Fibroblast of skin of left quadriceps (primary cell): Measurements from ENCODE around the gene SPTSSA.
"Not testable (repeated sequence)": the region's sequence is repeated elsewhere in the genome, so short reads cannot be mapped to it uniquely, and the experiment has no call there.

ENCODE experiments used
- DNase-seq, 2 experiments: peaks; one replicate each; pipeline ENCODE4 v3.0.0-alpha.2; 2013; ENCODE audit warnings: low read depth in 2 of 2

SPTSSA gene

DNA sequence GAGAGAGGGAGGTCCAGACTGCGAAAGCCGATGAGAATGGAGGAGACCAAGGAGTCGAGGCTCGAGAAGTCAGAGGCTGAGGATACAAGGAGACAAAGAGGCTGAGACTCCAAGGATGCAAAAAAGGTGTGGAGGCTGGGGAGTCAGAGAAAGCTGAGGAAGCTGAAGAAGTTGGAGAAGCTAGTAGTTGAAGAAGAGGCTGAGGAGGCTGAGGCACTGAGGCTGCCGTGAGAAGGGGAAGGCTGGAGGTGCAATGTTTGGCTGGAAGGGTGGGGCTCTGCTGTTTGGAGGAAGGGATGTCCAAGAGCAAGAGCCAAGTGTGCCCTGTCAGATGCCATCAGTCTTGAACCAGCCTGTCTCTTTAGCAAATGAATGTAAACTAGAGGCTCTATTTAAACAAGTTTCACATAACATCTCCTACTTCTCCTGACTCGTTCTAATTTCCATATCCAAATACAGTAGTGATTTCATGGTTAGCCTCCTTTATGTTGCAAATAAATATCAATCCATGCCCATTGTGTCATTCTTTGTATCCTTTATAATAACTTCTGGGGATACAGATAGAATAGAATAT lies 10.8 kb upstream of the SPTSSA start:
- no peak for DNase-seq

DNA sequence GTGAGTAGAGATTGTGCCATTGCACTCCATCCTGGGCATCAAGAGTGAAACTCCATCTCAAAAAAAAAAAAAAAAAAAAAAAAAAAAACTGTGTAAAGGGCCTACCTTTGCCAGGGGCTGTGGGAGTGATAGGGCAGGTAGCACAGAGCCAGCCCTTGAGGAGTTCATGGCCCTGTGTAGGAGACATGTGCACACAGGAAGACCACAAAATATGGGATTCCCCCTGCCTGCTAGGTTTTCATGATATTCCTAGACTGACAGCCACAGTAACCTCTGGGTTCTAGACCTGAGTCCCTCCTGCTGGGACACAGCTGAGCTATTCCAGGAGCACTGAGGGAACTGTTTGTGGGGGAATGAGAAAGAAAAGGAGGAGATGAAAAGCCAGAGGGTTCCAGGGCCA lies 8.3 kb upstream of the SPTSSA start:
- DNase-seq: no peak

DNA sequence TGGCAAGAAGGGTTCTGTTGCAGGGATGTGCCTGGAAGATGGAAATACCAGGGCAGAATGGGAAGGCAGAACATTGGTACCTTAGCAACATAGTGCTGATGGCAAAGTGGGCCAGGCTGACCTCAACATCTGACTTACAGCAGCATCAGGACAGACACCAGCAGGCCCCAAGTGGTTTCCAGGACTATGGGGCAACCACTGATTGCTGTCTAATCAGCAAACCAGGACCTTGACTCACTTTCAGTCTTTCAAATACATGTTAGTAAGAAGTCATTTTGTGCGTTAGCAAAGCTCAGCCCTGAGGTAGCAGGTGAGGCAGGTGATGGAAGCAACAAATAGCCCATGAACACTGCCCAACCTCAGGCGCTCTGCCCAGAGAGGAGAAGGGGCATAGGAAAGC lies 4.7 kb upstream of the SPTSSA start:
- no peak for DNase-seq

DNA sequence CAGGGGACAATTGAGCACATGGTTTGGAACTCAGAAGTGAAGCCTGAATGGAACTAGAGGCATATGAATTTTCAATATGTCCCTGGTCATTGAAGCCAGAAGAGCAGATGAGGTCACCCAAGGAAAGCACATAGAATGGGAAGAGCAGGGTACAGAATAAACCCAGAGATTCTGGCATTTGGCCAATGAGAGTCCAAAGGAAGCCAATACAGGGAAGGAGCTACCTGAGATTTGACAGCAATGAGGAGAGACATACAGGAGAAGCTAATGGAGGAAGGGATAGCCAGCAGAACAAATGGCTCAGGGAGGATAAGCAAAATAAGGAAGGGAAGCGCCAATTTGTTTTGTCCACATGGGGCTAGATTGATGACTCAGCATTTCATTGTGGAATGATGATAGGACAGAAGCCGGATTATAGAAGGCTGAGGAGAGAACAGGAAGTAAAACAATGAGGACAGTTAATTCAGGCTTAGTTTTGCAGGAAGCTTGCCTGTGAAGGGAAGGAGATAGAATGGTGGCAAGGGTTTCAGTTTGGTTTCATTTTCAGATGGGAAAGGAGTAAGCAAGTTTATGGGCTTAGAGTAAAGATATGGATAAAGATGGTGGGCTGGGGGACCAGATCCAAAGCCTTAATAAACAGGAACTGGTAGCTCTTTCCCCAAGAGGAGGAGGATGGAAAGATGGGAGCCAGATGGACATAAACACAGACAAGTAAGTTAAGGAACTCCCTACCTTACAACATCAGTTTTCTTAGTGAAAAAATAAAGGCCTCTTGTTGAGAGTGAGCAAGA lies 3.2 kb upstream of the SPTSSA start:
- DNase-seq: no peak

DNA sequence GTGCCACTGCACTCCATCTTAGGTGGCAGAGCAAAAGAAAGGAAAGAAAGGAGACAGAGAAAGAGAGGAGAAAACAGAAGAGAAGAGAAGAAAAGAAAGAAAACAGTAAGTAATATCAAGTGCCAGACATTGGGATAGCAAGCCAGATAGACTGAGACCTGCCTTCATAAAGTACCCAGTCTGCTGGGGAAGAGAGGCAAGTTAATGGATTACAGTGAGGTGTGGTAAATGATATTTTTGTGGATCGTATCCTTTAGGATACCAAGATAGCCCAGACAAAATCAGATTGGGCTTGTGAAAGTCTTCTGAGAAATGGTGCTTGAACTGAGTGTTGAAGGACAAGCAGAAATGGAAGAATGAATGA lies 1.5 kb upstream of the SPTSSA start:
- DNase-seq: no peak

DNA sequence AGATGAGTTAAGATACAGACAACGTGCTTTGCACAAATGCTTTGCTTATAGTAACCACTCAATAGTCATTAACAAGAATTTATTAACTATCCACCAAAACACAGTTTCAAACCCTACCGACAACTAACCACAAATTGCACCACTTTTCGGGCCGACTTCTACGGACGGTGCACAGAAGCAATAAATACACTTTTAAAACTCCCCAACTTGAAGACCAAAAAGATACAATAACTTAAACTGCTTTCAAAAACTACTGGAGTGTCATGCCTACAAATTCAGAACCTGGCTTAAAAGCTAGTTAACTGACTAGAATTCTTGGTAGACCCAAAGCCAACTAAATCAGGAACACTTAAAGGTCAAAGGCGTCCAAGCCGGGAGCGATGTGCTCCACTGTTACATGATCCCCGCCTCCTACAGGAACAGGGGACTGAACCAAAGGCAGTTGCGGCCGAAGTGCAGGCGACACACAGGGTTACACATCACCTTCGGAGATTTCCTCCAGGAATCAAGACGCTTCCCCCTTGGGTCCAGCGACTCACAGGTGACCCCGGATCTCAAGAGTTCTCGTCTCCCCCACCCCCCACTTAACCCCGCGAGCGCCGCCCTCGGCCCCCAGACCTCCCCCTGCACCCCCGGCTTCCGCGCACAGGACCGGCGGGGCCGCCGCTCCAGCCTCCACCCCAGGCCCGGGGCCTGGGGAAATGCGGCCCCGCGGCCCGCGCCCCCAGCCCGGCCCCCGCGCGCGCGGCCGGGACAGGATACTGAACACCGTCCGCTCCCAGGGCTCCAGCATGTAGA lies 507 bp downstream of the SPTSSA start:
- DNase-seq: no peak

DNA sequence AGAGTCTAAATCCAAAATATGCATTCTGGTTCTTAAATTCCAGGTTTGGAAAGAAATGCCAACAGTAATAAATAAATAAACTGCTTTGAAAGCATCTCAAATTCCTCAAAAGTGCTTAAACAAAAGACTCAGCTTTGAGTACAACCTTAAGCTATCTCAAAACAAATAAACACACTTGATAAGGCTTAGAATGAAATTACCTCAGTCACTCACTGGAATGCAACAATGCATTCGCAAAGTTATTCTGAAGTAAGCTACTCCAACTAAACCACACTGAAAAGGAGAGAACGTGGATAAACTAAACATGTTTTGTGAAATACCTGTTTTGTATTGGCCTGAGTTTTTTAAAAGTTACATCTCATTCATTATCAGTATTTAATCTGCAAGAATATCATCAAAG lies 1.2 kb downstream of the SPTSSA start:
- DNase-seq: no peak

DNA sequence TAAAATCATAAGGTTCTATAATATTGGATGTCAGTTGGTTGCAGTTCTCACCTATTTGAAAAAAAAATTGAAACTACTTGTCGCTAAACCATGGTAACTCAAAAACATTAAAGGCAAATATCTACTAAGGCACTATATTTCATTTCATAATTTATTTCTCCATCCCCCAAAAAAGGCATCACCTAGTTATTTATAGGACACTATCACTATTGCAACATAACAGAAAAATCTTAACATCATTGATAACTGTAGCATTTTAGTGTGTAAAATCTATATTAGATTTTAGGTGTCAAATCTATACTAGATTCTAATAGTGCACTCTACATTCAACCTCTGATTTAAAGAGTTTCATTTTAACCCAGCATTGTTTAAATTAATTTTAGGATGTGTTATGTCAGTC lies 1.7 kb downstream of the SPTSSA start:
- no peak for DNase-seq

DNA sequence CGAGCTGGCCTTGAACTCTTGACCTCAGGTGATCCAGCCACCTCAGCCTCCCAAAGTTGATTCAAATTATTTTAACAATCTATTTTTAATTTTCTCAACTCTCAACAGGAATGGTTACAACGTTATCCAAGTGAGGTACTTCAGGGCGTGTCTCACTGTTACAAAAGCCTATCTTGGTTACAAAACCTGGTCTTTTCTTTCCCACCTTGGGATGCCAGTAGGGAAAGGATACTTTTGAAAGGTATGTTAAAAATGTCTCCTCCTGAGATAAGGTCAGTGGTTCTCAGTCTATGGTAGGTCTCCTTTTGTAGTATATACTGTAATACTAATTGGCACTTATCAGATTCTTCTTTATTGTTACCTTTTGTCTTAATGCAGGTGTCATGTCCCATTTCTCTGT lies 4.9 kb downstream of the SPTSSA start:
- no peak for DNase-seq

DNA sequence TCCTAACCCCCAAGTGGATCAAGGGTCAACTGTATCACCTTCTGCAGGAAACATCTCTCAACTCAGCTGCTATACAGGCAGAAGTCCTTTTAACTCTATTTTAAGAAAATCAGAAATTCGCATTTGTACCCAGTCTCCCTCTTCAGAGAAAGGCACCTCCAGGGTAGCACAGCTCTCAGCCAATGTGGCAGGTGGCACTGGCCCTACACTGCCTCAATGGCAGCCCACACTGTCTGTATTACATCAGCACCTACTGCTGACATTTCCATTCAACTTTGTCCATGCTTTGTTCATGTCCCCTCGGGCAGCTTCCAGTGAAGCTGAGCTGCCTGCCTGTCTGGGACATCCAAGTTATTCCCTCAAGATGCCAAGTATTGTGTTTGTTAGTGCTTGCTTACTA lies 8.8 kb downstream of the SPTSSA start:
- DNase-seq: no peak

DNA sequence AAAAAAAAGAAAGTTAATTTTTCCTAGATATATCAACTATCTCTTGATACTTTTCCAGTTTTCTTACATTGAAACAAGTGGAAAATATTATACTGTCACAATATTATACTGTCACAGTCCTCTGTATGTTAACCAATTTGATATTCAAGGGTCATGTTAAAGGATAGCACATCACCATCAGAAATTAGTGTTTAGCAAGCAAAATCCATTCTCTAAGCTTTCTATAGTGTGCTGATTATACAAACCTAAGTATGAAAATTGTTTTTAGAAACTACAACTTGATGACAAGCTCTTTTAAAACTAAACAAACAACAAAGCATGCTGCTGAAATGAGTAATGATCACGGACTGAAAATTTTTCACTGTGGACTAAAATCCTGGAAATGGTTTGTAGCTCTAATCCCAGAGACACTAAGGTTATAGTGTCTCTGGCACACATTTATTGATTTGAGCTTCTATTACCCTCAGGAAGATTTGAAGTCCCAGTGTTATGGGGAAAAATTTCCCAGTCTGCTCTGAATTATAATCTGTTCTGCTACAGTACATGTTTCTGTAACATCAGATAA lies 9.7 kb downstream of the SPTSSA start:
- no peak for DNase-seq

DNA sequence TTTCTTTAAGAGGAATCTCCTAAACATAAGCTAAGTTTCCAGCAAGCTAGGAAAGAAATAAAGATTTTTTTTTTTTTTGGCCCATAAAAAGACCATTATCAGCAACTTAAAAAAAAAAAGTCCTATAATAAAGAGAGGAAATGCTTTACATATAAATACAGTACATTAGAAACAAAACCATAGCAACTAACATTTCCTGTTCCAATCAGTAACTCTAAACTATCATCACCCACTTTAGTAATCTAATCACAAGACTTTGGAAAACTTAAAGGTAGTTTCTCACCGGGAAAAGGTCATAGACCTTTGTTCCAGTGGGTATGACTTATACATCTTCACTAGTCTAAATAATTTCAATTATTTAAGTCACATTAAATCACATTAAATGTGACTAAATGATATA lies 11.1 kb downstream of the SPTSSA start:
- DNase-seq: no peak

DNA sequence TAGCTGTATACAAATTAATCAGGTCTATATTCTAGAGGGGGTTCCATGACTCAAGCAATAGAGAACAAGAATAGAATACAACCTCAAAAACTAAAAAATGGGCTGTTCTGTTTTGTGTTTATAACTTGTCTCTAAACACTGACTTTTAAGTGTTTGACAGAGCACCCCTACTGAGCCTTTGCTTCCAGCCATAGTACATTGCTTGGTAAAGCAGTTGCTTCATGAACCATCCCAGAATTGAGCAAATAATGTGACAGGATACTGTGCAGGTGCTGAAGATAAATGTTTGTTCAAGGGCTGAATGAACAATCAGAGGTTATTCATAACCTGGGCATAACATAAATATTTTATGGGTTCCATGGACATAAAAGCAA lies 11.5 kb downstream of the SPTSSA start:
- DNase-seq: no peak

DNA sequence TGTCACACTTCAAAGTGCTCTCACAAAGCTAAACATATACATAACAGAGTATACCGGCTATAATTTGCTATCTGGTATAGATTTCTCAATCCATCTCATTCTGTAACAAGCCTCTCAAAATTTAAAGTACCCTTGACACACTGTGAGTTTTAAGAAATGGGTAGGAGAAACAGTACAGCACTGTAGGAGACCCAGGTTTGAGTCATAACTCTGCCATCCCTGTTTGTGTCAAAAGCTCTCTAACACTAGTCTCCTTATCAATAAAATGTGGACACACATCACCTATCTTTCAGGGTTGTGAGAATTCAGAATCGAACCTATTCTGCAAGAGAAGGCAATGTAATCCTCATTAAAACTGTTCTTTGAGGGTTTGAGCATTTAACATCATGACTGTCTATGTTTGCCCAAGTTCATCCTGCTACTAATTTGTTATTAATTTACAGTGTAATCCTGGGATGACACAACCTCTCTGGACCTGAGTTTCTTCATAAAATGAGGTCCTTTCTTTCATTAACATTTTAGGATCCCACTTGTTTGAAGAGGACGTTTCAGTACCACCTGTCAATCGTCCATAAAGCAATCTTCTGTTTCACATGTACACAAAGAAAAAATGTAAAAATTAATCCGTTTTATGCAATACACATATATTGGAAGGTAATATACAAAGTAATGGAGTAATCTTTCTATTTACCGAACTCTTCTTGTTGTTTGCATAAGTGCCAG lies 12.1 kb downstream of the SPTSSA start:
- DNase-seq: no peak

DNA sequence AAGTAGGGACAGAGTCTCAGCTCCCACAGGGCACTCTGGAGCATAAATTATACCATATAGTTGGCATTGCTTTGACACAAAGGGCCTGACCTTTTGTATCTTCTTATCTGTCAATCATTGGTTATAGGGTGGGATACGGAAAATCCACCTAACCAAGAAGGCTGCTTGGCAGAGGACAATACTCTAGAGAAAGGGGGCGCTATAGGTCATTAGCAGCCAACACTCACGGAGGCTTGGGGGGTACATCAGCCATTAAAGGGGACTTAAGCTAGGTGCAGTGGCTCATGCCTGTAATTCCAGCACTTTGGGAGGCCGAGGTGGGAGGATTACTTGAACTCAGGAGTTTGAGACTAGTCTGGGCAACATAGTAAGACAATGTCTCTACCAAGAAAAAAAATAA lies 22.9 kb downstream of the SPTSSA start:
- DNase-seq: no peak

DNA sequence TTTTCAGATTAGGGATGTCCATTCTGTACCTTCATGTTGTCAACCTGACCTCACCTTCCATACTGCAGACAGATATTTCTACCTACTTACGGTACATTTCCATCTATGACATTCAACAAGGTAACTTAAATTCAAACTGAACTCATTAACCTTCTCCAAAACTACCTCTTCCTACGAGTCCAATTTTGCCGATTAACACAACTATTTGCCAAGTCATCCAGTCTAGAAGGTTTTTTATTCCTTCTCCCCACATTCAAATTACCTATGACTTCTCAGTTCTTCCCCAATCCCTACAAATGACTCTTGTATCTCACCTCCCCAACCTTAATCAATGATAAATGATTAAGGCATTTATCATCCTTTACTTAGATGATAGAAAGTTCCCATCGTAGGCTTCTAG lies 23.6 kb downstream of the SPTSSA start:
- no peak for DNase-seq

DNA sequence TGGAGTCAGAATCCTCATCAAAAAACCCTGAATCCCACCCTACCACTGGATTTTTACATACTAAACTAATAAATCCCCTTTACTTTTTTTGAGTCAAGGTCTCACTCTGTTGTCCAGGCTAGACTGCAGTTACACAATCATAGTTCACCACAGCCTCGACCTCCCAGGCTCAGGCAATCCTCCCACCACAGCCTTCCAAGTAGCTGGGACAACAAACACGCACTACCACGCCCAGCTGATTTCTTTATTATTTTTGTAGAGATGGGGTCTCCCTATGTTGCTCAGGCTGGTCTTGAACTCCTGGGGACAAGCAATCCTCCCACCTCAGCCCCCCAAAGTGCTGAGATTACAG lies 24.3 kb downstream of the SPTSSA start:
- DNase-seq: no peak

DNA sequence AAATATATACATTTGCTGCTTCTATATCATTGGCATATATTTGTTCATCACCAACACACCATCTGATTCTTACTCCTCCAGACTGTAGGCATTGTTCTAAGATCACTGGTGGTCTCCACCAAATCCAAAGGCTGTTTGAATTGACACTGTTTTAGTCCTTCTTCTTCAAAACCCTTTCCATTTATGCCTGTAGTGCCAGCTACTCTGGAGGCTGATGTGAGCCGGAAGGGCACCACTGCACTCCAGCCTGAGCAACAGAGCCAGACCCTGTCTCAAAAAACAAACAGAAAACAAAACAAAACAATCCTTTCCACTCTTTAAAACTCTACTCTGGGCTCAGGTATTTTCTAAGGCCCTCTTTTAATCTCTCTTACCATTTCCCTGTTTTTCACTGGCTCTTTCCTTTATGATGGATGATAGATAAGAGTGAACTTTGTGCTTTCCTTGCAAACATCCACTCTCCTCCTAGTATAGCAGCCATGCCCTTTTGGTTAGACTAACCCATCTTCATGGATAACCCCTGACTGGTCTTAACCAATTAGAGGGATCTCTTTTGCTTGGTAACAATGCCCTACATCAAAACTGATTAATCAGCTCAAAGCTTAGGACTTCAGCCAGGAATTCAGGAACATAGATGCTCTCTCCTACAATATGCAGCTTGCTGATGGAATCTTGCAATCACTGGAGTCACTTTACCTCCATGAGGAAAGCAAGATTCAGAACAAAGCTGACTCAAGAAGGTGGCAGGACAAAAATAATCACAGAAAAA lies 24.9 kb downstream of the SPTSSA start:
- DNase-seq: no peak

DNA sequence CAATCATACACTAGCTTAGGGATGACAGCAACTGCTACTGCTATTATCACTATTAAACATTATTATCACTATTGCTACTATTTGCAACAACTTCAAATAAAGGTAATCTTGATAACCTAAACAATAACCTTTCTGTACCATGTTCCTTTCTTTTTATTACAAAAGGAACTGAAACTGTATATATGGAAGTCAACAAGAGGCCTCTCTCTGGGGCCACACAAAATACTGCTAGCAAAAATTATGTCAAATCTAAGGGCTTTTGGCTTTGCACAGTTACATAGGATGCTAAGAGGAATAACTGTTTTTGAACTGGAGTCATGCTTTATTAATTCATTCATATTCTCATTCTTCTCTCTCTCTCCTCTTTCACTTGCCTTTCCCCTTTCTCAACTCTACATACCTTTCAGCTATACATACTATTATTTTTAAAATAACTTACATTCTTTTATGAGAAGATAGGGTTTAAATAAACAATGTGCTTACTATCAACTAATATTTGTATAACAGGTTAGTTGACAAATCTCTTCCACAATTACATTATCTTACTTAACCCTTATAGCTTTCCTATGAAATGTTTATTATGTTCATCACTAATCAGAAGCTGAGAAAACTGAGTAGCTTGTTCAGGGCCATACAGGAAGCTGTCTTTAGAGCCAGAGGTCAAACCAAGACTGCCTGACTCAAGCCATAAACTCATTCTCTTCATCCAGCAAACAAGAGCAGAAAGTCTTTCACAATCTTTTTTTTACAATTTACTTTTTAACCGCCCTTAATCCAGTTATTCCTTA lies 25.7 kb downstream of the SPTSSA start:
- no peak for DNase-seq

DNA sequence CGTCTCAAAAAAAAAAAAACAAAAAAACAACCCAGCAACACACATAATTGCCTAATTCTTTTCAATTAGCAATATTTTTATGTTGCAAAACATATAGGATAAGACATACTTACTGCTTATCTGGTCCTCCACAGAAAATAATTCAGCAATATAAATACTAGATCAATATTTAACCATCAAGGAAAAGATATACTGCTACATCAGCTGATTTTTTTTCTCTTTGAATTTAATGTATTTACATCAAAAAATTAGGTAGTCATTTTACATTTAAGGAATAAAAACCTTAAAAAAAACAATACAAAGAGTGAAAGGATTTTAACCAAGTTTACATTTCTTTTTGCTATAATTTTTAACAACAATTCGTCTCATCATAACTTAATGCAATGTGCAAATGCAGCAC lies 28.1 kb downstream of the SPTSSA start:
- no peak for DNase-seq

DNA sequence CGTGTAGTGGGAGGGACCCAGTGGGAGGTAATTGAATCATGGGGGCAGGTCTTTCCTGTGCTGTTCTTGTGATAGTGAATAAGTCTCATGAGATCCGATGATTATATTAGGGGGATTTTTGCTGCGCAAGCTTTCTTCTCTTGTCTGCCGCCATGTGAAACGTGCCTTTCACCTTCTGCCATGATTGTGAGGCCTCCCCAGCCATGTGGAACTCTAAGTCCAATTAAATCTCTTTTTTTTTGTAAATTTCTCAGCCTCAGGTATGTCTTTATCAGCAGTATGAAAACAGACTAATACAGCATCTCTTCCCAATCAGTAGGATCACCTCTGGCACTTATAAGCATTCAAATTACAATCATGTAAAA lies 34.0 kb downstream of the SPTSSA start:
- DNase-seq: not testable (repeated sequence)
